Loucy (cell line): ENCODE results near the gene TPSD1.

Experiments used
- EZH2phosphoT487 ChIP-seq: fragments of 200-600 bp; IDR thresholded peaks from 2 replicates; pipeline ENCODE4 v1.6.1; 2018; ENCODE audit warnings: antibody characterized with exemption, mild to moderate bottlenecking, moderate library complexity, borderline replicate concordance
- TF ChIP-seq, protein P1 (sequence below): fragments of 200-600 bp; sonication (generic); conservative IDR thresholded peaks from 2 replicates; pipeline ENCODE4 v1.5.1; 2014; ENCODE audit warnings: mild to moderate bottlenecking, antibody characterized with exemption, low read length

DNA sequence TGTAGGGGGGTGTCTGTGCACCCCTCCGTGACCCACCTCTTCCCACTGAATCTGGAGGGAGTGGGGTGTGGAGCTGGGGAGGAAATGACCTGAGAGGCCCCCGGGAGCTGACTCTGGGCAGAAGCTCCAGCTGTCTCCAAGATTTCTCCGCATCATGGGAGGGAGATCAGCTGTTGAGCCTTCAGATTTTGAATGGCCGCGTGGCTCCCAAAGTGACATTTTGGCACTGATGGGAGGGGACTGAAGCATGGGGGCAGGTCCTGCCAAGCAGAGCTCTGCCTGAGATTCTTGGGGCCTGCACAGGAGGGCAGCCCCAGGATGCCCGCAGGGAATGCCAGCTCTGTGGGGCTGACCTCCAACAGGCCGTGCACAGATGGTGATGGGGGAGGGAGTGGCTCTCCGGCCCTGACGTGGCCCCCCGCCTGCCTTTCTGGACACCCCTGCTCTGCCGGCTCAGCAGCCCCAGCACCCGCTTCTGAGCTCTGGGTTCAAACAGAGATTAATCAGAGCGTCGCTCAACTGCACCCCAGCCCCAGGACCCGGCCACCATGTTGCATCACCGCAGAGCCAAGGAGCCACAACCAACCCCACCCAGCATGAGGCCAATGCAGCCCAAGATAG is 28.2 kb downstream of the TPSD1 start:
- TF ChIP-seq, protein P1, sequence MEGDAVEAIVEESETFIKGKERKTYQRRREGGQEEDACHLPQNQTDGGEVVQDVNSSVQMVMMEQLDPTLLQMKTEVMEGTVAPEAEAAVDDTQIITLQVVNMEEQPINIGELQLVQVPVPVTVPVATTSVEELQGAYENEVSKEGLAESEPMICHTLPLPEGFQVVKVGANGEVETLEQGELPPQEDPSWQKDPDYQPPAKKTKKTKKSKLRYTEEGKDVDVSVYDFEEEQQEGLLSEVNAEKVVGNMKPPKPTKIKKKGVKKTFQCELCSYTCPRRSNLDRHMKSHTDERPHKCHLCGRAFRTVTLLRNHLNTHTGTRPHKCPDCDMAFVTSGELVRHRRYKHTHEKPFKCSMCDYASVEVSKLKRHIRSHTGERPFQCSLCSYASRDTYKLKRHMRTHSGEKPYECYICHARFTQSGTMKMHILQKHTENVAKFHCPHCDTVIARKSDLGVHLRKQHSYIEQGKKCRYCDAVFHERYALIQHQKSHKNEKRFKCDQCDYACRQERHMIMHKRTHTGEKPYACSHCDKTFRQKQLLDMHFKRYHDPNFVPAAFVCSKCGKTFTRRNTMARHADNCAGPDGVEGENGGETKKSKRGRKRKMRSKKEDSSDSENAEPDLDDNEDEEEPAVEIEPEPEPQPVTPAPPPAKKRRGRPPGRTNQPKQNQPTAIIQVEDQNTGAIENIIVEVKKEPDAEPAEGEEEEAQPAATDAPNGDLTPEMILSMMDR = no peak
- no peak for TF ChIP-seq EZH2phosphoT487
